Frontal cortex (tissue), 4 donors: ENCODE measurements around the gene FUCA1. TPM values are rescaled to one million over a fixed set of nuclear protein-coding genes. Genes with fewer than 3 reads are reported as not detected.
"Not testable (repeated sequence)": the region's sequence is repeated elsewhere in the genome, so short reads cannot be mapped to it uniquely, and the experiment has no call there.

Source experiments
- DNase-seq, 2 donors: peaks; one replicate each; pipeline ENCODE4 v3.0.0; 2012; ENCODE audit warnings: low spot score in 2 of 2
- FAIRE-seq: peaks from 2 replicates; lab custom pipeline; 2012; peaks lifted over from hg19 to GRCh38; lab: Jason Lieb, UNC
- total RNA-seq: library from RNA; depleted of rRNA; stranded (reverse); fragments of >200 nt; gene quantifications from one replicate; pipeline ENCODE4 v1.2.3, GENCODE V29; 2014
- donor health status: control.
- donor health status: control.
- donor health status: control.

FUCA1 gene
- total RNA-seq, 1 donor from 2014 or later, result 21.6 TPM

- FAIRE-seq (no peak), DNase-seq (no peak)
Measured at GRCh38 chr1:23897083-23897482, 29.0 kb upstream of the FUCA1 start.

GRCh38 chr1:23896491-23896890 lies 28.4 kb upstream of the FUCA1 start:
- FAIRE-seq, result no peak
- no peak for DNase-seq

- no peak for FAIRE-seq
Measured at GRCh38 chr1:23895993-23896392, 27.9 kb upstream of the FUCA1 start.

GRCh38 chr1:23895082-23895481 lies 27.0 kb upstream of the FUCA1 start:
- FAIRE-seq (no peak), DNase-seq (no peak)

More at GRCh38 chr1:23895993-23896392, 27.9 kb upstream of the FUCA1 start:
- DNase-seq, result no peak

- no peak for FAIRE-seq
- DNase-seq, result no peak
Measured at GRCh38 chr1:23889074-23889473, 21.0 kb upstream of the FUCA1 start.

- FAIRE-seq (no peak), DNase-seq (no peak)
Measured at GRCh38 chr1:23885222-23885621, 17.1 kb upstream of the FUCA1 start.

GRCh38 chr1:23882746-23883145 lies 14.7 kb upstream of the FUCA1 start:
- DNase-seq (no peak), FAIRE-seq (no peak)

GRCh38 chr1:23879809-23880208 lies 11.7 kb upstream of the FUCA1 start:
- FAIRE-seq, result no peak
- DNase-seq, result no peak

GRCh38 chr1:23878668-23879067 lies 10.6 kb upstream of the FUCA1 start:
- DNase-seq, result no peak
- FAIRE-seq, result no peak

GRCh38 chr1:23875382-23875781 lies 7.3 kb upstream of the FUCA1 start:
- DNase-seq (no peak), FAIRE-seq (no peak)

GRCh38 chr1:23872421-23872820 lies 4.3 kb upstream of the FUCA1 start:
- FAIRE-seq (no peak), DNase-seq (no peak)

GRCh38 chr1:23869051-23869450 lies 961 bp upstream of the FUCA1 start:
- DNase-seq (no peak), FAIRE-seq (no peak)

GRCh38 chr1:23868557-23869016 lies 497 bp upstream of the FUCA1 start:
- DNase-seq (peak in 1 of 2 donors; percentile 24), FAIRE-seq (no peak)

- DNase-seq, result no peak
- no peak for FAIRE-seq
Measured at GRCh38 chr1:23867542-23867894, 572 bp downstream of the FUCA1 start.

- FAIRE-seq (no peak), DNase-seq (no peak)
Measured at GRCh38 chr1:23865543-23865930, 2.6 kb downstream of the FUCA1 start.

GRCh38 chr1:23864801-23865542 lies 3.1 kb downstream of the FUCA1 start:
- FAIRE-seq, result no peak
- DNase-seq, result no peak

GRCh38 chr1:23862640-23863039 lies 5.5 kb downstream of the FUCA1 start:
- DNase-seq (no peak), FAIRE-seq (no peak)

GRCh38 chr1:23854568-23854967 lies 13.5 kb downstream of the FUCA1 start:
- no peak for FAIRE-seq
- DNase-seq, result no peak

GRCh38 chr1:23853124-23853523 lies 15.0 kb downstream of the FUCA1 start:
- DNase-seq, FAIRE-seq: not testable (repeated sequence)

GRCh38 chr1:23851406-23851805 lies 16.7 kb downstream of the FUCA1 start:
- not testable (repeated sequence) for FAIRE-seq, DNase-seq

- DNase-seq (no peak), FAIRE-seq (no peak)
Measured at GRCh38 chr1:23848673-23849616, 19.1 kb downstream of the FUCA1 start.
